Measurements from ENCODE around the gene ADAMTS3. TPM values are rescaled to one million over a fixed set of nuclear protein-coding genes. Genes with fewer than 3 reads are reported as not detected.

Gene ADAMTS3
- polyA plus RNA-seq, 2 of the 4 experiments (the other 2 are of a cell fraction): 0.03 TPM; not detected in 1

DNA sequence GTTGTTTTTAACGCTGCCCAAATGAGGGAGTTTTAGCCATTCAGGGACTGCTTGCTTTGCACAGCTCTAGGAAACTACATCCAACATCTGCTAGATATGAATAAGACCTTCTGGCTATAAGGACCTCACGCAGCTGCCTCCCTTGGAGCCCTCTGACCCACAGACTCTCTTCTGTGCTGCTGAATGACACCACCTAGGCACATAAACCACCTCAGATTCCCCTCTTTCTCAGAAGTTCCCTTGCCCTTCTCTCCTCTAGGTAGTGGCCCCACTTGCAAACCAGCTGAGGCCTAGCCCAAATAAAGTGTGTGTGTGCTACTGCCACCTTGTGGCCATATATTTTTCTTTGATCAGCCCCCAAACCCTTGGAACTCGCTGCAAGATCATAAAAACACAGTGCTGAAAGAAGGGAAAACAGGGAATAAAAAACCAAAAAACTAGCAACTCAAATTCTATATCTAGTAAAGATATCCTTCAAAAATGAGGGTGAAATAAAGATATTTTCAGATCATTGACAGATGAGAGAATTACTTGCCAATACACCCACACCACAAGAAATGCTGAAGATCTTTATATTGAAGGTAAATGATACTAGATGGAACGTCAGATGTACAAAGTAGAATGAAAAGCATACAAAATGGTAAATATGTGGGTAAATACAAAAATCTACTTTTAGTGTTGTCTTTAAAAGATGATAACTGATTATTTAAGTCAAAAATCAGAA, 265.9 kb downstream of the ADAMTS3 start:
- no peaks in the 10 kb centered on the region for H3K4me1 ChIP-seq
- WGBS (ENCODE audit: missing lambda C conversion rate): 40% methylated on average over 4 of the region's 4 CpGs
- DNase-seq (ENCODE audit: low read depth in 1 of 2, low spot score in 1 of 2): peak; percentile 3 to 24
- CTCF ChIA-PET: interaction anchor here (0.6 to 2.3 kb wide), 5 partner anchors 9 to 29 kb away, joined by 3 to 9 read pairs (median 3); no protein-coding TSS in a partner anchor
- POLR2A ChIA-PET: no interaction called here
- FAIRE-seq: no peak
- no peak overlapping the region for H3K4me3 ChIP-seq
- ATAC-seq: peak; percentile 82 to 90
- H3K4me2 ChIP-seq: no peak overlapping the region
- H3K9me3 ChIP-seq: no peaks in the 10 kb centered on the region
- H3K27ac ChIP-seq: no peak overlapping the region
- peak; percentile 39; the same call in 2 of the 3 replicates for TF ChIP-seq SMC3 (IDR thresholded peaks at IDR 0.05)
- TF ChIP-seq RAD21 (conservative IDR thresholded peaks at IDR 0.05 in 1 of 2, IDR thresholded peaks at IDR 0.05 in 1 of 2): peak; percentile 36 to 38; a peak in 4 of 5 replicates
- TF ChIP-seq MAFK (IDR thresholded peaks at IDR 0.05; ENCODE audit: partially characterized antibody): no peak
- no peak for TF ChIP-seq PHF8 (IDR thresholded peaks at IDR 0.05; ENCODE audit: borderline replicate concordance, low read depth)
- TF ChIP-seq, protein P1, sequence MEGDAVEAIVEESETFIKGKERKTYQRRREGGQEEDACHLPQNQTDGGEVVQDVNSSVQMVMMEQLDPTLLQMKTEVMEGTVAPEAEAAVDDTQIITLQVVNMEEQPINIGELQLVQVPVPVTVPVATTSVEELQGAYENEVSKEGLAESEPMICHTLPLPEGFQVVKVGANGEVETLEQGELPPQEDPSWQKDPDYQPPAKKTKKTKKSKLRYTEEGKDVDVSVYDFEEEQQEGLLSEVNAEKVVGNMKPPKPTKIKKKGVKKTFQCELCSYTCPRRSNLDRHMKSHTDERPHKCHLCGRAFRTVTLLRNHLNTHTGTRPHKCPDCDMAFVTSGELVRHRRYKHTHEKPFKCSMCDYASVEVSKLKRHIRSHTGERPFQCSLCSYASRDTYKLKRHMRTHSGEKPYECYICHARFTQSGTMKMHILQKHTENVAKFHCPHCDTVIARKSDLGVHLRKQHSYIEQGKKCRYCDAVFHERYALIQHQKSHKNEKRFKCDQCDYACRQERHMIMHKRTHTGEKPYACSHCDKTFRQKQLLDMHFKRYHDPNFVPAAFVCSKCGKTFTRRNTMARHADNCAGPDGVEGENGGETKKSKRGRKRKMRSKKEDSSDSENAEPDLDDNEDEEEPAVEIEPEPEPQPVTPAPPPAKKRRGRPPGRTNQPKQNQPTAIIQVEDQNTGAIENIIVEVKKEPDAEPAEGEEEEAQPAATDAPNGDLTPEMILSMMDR (IDR thresholded peaks at IDR 0.05): peak; percentile 57

DNA sequence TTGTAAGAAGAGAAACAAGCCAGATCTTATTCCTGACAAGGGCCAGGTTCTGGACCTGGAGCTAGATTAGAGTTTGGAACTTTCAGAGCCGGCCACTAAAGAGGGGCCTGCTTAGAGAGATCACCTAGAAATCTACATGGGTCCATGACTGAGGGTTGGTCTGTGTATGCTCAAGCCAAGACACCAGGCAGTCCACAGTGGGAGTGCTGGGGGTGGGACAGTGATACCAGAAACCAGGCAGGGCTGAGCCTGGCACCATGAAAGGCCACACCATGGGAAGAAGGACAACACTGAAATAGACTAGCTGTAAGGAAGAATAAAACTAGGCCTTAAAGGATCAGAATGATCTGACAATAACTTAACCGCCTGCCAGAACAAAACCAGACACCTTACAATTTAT, 267.3 kb downstream of the ADAMTS3 start:
- FAIRE-seq (no peak), ATAC-seq (no peak), DNase-seq (ENCODE audit: low read depth in 1 of 2, low spot score in 1 of 2) (no peak)
- WGBS (ENCODE audit: missing lambda C conversion rate): 70% methylated on average over 2 of the region's 2 CpGs
- Histone ChIP-seq H3K4me2 (no peak overlapping the region), H3K4me1 (no peaks in the 10 kb centered on the region), H3K9me3 (no peaks in the 10 kb centered on the region), H3K4me3 (no peak overlapping the region), H3K27ac (no peak overlapping the region)
- ChIA-PET POLR2A (interaction anchor here (0.6 kb wide), 1 partner anchor 77 kb away, joined by 3 read pairs; no protein-coding TSS in a partner anchor), CTCF (interaction anchor here (0.6 to 2.0 kb wide), 3 partner anchors 16 to 572 kb away, joined by 3 to 9 read pairs (median 3); no protein-coding TSS in a partner anchor)
- TF ChIP-seq, protein P2, sequence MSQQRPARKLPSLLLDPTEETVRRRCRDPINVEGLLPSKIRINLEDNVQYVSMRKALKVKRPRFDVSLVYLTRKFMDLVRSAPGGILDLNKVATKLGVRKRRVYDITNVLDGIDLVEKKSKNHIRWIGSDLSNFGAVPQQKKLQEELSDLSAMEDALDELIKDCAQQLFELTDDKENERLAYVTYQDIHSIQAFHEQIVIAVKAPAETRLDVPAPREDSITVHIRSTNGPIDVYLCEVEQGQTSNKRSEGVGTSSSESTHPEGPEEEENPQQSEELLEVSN (IDR thresholded peaks at IDR 0.05; ENCODE audit: borderline replicate concordance, low read depth): no peak
- no peak for TF ChIP-seq RAD21 (conservative IDR thresholded peaks at IDR 0.05 in 1 of 2, IDR thresholded peaks at IDR 0.05 in 1 of 2)
- no peak for TF ChIP-seq HOXB13 (CRISPR knock-in tag; IDR thresholded peaks at IDR 0.05; ENCODE audit: low read depth)
- no peak for TF ChIP-seq CBX8 (IDR thresholded peaks at IDR 0.05)
- TF ChIP-seq RNF2 (IDR thresholded peaks at IDR 0.05; ENCODE audit: borderline replicate concordance, low read depth): no peak
- no peak for TF ChIP-seq EHF (CRISPR knock-in tag; IDR thresholded peaks at IDR 0.05)
- no peak for TF ChIP-seq NFE2L2 (conservative IDR thresholded peaks at IDR 0.05; ENCODE audit: low read length)
- no peak for TF ChIP-seq ZFP36 (IDR thresholded peaks at IDR 0.05; ENCODE audit: borderline replicate concordance, partially characterized antibody)
- no peak for TF ChIP-seq SREBF2 (IDR thresholded peaks at IDR 0.05)
- TF ChIP-seq KDM1A (IDR thresholded peaks at IDR 0.05; ENCODE audit: low read depth): no peak
- TF ChIP-seq HOXB5 (CRISPR knock-in tag; IDR thresholded peaks at IDR 0.05): no peak
- no peak for TF ChIP-seq HDAC2 (IDR thresholded peaks at IDR 0.05)
- TF ChIP-seq, protein P3, sequence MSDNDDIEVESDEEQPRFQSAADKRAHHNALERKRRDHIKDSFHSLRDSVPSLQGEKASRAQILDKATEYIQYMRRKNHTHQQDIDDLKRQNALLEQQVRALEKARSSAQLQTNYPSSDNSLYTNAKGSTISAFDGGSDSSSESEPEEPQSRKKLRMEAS (IDR thresholded peaks at IDR 0.05): no peak
- no peak for TF ChIP-seq TP53 (CRISPR knock-in tag; IDR thresholded peaks at IDR 0.05)
- TF ChIP-seq NPAS2 (CRISPR knock-in tag; IDR thresholded peaks at IDR 0.05; ENCODE audit: borderline replicate concordance): no peak
- TF ChIP-seq MYC (IDR thresholded peaks at IDR 0.05; ENCODE audit: borderline replicate concordance, low read length): no peak
- no peak for TF ChIP-seq KDM5A (IDR thresholded peaks at IDR 0.05)

DNA sequence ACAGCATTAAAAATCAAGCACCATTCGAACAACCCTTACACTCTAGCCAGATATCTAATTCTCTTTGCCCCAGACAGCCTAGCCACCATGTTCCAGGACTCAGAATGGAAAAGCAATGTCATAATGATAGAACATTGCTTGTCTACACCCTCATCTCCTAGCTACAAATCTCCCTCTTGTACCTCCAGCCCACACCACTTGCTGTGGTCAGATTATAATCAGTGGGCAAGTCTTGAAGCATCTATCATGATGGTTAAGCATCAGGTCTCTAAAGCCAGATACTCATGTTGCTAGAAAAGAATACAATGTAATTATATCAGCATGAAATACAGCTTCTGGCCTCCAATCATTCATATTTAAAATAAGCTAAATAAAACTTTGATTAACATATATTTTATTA, 268.9 kb downstream of the ADAMTS3 start:
- no peak for ATAC-seq
- H3K4me1 ChIP-seq: no peaks in the 10 kb centered on the region
- WGBS (ENCODE audit: missing lambda C conversion rate): 25% methylated on average over 1 of the region's 1 CpG
- TF ChIP-seq, protein P4, sequence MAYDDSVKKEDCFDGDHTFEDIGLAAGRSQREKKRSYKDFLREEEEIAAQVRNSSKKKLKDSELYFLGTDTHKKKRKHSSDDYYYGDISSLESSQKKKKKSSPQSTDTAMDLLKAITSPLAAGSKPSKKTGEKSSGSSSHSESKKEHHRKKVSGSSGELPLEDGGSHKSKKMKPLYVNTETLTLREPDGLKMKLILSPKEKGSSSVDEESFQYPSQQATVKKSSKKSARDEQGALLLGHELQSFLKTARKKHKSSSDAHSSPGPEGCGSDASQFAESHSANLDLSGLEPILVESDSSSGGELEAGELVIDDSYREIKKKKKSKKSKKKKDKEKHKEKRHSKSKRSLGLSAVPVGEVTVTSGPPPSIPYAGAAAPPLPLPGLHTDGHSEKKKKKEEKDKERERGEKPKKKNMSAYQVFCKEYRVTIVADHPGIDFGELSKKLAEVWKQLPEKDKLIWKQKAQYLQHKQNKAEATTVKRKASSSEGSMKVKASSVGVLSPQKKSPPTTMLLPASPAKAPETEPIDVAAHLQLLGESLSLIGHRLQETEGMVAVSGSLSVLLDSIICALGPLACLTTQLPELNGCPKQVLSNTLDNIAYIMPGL (CRISPR knock-in tag; IDR thresholded peaks at IDR 0.05; ENCODE audit: borderline replicate concordance): no peak
- TF ChIP-seq FOSB (CRISPR knock-in tag; IDR thresholded peaks at IDR 0.05) (no peak), NPAS2 (CRISPR knock-in tag; IDR thresholded peaks at IDR 0.05; ENCODE audit: borderline replicate concordance) (no peak), CEBPB (IDR thresholded peaks at IDR 0.05) (no peak), MAZ (IDR thresholded peaks at IDR 0.05; ENCODE audit: borderline replicate concordance, low read depth, low read length) (no peak), ZFP36 (IDR thresholded peaks at IDR 0.05; ENCODE audit: borderline replicate concordance, partially characterized antibody) (no peak), MYC (IDR thresholded peaks at IDR 0.05; ENCODE audit: borderline replicate concordance, low read length) (no peak), BHLHE40 (IDR thresholded peaks at IDR 0.05; ENCODE audit: low read depth, low read length) (no peak), CBX2 (IDR thresholded peaks at IDR 0.05; ENCODE audit: borderline replicate concordance, low read depth) (no peak), JUNB (IDR thresholded peaks at IDR 0.05) (no peak)
- TF ChIP-seq, protein P5, sequence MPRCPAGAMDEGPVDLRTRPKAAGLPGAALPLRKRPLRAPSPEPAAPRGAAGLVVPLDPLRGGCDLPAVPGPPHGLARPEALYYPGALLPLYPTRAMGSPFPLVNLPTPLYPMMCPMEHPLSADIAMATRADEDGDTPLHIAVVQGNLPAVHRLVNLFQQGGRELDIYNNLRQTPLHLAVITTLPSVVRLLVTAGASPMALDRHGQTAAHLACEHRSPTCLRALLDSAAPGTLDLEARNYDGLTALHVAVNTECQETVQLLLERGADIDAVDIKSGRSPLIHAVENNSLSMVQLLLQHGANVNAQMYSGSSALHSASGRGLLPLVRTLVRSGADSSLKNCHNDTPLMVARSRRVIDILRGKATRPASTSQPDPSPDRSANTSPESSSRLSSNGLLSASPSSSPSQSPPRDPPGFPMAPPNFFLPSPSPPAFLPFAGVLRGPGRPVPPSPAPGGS (IDR thresholded peaks at IDR 0.05): no peak

More for the DNA sequence above, 268.9 kb downstream of the ADAMTS3 start:
- no peak overlapping the region for H3K4me3 ChIP-seq
- CTCF ChIA-PET: interaction anchor here (0.7 kb wide), 1 partner anchor 25 kb away, joined by 3 read pairs; no protein-coding TSS in a partner anchor
- no peak overlapping the region for H3K4me2 ChIP-seq
- H3K9me3 ChIP-seq: no peaks in the 10 kb centered on the region
- FAIRE-seq: no peak
- POLR2A ChIA-PET: no interaction called here
- no peak overlapping the region for H3K27ac ChIP-seq
- DNase-seq (ENCODE audit: low read depth in 1 of 2, low spot score in 1 of 2): no peak
